ENCODE results near the gene COL18A1. TPM values are rescaled to one million over a fixed set of nuclear protein-coding genes. Genes with fewer than 3 reads are reported as not detected.

COL18A1 gene
- total and polyA plus RNA-seq, 2 experiments from 2014 or later, result 97.1 to 140 TPM

GRCh38 chr21:45550522-45551210 is 145.7 kb downstream of the COL18A1 start:
- Histone ChIP-seq H3K79me2 (no peaks in the 10 kb centered on the region), H3K27me3 (no peaks in the 10 kb centered on the region), H2AFZ (no peak overlapping the region), H3K27ac (no peak overlapping the region), H3K9me2 (replicated peaks; ENCODE audit: insufficient read depth) (no peaks in the 10 kb centered on the region), H3K9me3 (ENCODE audit: low read depth) (no peaks in the 10 kb centered on the region), H4K20me1 (ENCODE audit: insufficient read depth, poor library complexity, severe bottlenecking) (no peaks in the 10 kb centered on the region), H3K4me1 (ENCODE audit: insufficient read depth) (no peaks in the 10 kb centered on the region), H3K36me3 (replicated peaks; ENCODE audit: insufficient read depth, low read depth) (no peaks in the 10 kb centered on the region), H3K4me3 (no peak overlapping the region), H3K4me2 (no peak overlapping the region)
- DNase-seq (ENCODE audit: low spot score), result no peak
- no peak for TF ChIP-seq EZH2phosphoT487 (IDR thresholded peaks at IDR 0.05; ENCODE audit: low read depth, severe bottlenecking, unreplicated experiment)
- no peak for TF ChIP-seq EZH2 (IDR thresholded peaks at IDR 0.05; ENCODE audit: borderline replicate concordance)
- TF ChIP-seq, protein P1, sequence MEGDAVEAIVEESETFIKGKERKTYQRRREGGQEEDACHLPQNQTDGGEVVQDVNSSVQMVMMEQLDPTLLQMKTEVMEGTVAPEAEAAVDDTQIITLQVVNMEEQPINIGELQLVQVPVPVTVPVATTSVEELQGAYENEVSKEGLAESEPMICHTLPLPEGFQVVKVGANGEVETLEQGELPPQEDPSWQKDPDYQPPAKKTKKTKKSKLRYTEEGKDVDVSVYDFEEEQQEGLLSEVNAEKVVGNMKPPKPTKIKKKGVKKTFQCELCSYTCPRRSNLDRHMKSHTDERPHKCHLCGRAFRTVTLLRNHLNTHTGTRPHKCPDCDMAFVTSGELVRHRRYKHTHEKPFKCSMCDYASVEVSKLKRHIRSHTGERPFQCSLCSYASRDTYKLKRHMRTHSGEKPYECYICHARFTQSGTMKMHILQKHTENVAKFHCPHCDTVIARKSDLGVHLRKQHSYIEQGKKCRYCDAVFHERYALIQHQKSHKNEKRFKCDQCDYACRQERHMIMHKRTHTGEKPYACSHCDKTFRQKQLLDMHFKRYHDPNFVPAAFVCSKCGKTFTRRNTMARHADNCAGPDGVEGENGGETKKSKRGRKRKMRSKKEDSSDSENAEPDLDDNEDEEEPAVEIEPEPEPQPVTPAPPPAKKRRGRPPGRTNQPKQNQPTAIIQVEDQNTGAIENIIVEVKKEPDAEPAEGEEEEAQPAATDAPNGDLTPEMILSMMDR (IDR thresholded peaks at IDR 0.05; ENCODE audit: poor library complexity), result no peak
- WGBS (ENCODE audit: low lambda C conversion rate, missing lambda C conversion rate), result 66% methylated on average over 14 of the region's 17 CpGs

GRCh38 chr21:45551316-45551715 is 146.4 kb downstream of the COL18A1 start:
- no peak overlapping the region for H3K27ac ChIP-seq

DNA sequence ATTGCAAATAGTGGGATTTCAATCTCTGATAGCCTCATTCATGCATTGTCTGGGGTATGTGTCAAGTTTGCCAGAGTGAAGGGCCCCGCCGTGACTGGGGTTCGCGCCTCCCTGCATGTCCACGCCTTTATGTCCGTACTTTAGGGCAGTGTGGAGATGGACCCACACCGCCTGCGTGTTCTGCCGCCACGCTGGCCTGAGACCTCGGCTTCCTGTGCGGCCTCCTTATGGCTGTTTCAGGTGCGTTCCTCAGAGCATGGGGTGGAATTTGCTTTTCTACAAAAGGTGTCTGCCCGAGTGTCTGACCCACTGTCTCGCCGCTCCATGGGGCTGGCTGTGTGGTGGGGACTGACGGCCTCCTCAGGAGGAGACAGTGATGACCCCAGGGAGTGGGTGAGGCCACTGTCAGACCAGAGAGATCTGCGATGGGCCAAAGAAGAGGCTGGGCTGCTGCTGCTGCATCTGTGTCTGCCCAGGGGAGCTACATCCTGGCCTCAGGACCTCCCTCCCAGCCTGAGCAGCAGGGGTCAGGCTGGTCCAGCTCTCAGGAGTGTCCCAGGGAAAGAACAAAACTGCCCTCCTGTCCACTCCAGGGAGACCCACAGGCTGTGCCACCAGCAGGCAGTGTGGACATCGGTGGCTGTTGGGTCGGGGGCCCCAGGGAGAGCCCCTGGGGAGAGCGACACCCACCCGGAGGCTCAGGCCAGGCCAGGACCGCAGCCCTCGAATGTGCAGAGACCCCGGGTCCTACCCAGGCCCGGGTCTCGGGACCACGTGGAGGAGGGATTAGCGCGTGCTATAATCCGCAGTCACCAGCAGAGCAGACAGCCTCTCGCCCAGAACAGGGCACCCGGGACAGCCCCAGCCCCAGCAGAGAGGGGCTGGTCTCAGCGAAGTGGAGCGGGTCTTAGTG is 147.1 kb downstream of the COL18A1 start:
- no peaks in the 10 kb centered on the region for H4K20me1 ChIP-seq (ENCODE audit: insufficient read depth, poor library complexity, severe bottlenecking)
- H3K9me2 ChIP-seq (replicated peaks; ENCODE audit: insufficient read depth), result no peaks in the 10 kb centered on the region
- H3K36me3 ChIP-seq (replicated peaks; ENCODE audit: insufficient read depth, low read depth), result no peaks in the 10 kb centered on the region
- H3K79me2 ChIP-seq, result no peaks in the 10 kb centered on the region
- H3K27me3 ChIP-seq, result no peaks in the 10 kb centered on the region
- H3K4me2 ChIP-seq, result no peak overlapping the region
- no peak for DNase-seq (ENCODE audit: low spot score)
- 91% methylated on average over 35 of the region's 35 CpGs for WGBS (ENCODE audit: low lambda C conversion rate, missing lambda C conversion rate)
- TF ChIP-seq, protein P1 (IDR thresholded peaks at IDR 0.05; ENCODE audit: poor library complexity), result no peak
- no peak for TF ChIP-seq EZH2 (IDR thresholded peaks at IDR 0.05; ENCODE audit: borderline replicate concordance)
- TF ChIP-seq EZH2phosphoT487 (IDR thresholded peaks at IDR 0.05; ENCODE audit: low read depth, severe bottlenecking, unreplicated experiment), result no peak
- no peak overlapping the region for H3K27ac ChIP-seq
- peaks cover 4% of the 10 kb centered on the region for H3K4me1 ChIP-seq (ENCODE audit: insufficient read depth)
- no peaks in the 10 kb centered on the region for H3K9me3 ChIP-seq (ENCODE audit: low read depth)
- H3K4me3 ChIP-seq, result no peak overlapping the region
- H2AFZ ChIP-seq, result no peak overlapping the region

More at GRCh38 chr21:45551316-45551715, 146.4 kb downstream of the COL18A1 start:
- no peaks in the 10 kb centered on the region for H3K36me3 ChIP-seq (replicated peaks; ENCODE audit: insufficient read depth, low read depth)
- no peaks in the 10 kb centered on the region for H3K9me2 ChIP-seq (replicated peaks; ENCODE audit: insufficient read depth)
- H4K20me1 ChIP-seq (ENCODE audit: insufficient read depth, poor library complexity, severe bottlenecking), result no peaks in the 10 kb centered on the region
- H3K79me2 ChIP-seq, result no peaks in the 10 kb centered on the region
- H3K9me3 ChIP-seq (ENCODE audit: low read depth), result no peaks in the 10 kb centered on the region
- peaks cover 2% of the 10 kb centered on the region for H3K4me1 ChIP-seq (ENCODE audit: insufficient read depth)
- no peaks in the 10 kb centered on the region for H3K27me3 ChIP-seq
- DNase-seq (ENCODE audit: low spot score), result no peak
- TF ChIP-seq, protein P1 (IDR thresholded peaks at IDR 0.05; ENCODE audit: poor library complexity), result no peak
- TF ChIP-seq EZH2phosphoT487 (IDR thresholded peaks at IDR 0.05; ENCODE audit: low read depth, severe bottlenecking, unreplicated experiment) (no peak), EZH2 (IDR thresholded peaks at IDR 0.05; ENCODE audit: borderline replicate concordance) (no peak)
- no peak overlapping the region for H3K4me3 ChIP-seq
- H3K4me2 ChIP-seq, result no peak overlapping the region
- WGBS (ENCODE audit: low lambda C conversion rate, missing lambda C conversion rate), result 82% methylated on average over 8 of the region's 8 CpGs
- no peak overlapping the region for H2AFZ ChIP-seq

All from hepatocyte (in vitro differentiated cells).